GM23338 (cell line): ENCODE measurements around the gene VBP1. TPM values are rescaled to one million over a fixed set of nuclear protein-coding genes. Genes with fewer than 3 reads are reported as not detected.

Source experiments
- ATAC-seq: fragments of 200-7000 bp; cut with Tn5 transposase; 3 replicates; pipeline ENCODE4 v1.9.1; 2020
- DNase-seq: peaks from one replicate; pipeline ENCODE4 v3.0.0-alpha.2; 2015; ENCODE audit warnings: low spot score
- H2AFZ ChIP-seq: fragments of 200-600 bp; sonication (generic); 2 replicates; pipeline ENCODE4 v1.8.0; 2016; ENCODE audit warnings: antibody characterized with exemption, mild to moderate bottlenecking, moderate library complexity
- H3F3A ChIP-seq: fragments of 200-600 bp; sonication (generic); replicated peaks from 2 replicates; pipeline ENCODE4 v1.8.0; 2017; ENCODE audit warnings: antibody characterized with exemption, mixed run types, low read depth
- H3K27ac ChIP-seq: fragments of 200-600 bp; sonication (generic); 2 replicates; pipeline ENCODE4 v1.6.1; 2016; ENCODE audit warnings: low read depth
- H3K27me3 ChIP-seq: fragments of 200-600 bp; sonication (generic); 2 replicates; pipeline ENCODE4 v1.8.0; 2016; ENCODE audit warnings: mild to moderate bottlenecking, mixed run types, moderate library complexity; ENCODE audit not compliant: insufficient read depth
- H3K36me3 ChIP-seq: fragments of 200-600 bp; sonication (generic); 2 replicates; pipeline ENCODE4 v1.8.0; 2016; ENCODE audit warnings: mild to moderate bottlenecking; ENCODE audit not compliant: insufficient read depth
- H3K4me1 ChIP-seq: fragments of 200-600 bp; sonication (generic); 2 replicates; pipeline ENCODE4 v1.8.0; 2016; ENCODE audit warnings: mild to moderate bottlenecking, moderate library complexity; ENCODE audit not compliant: insufficient read depth
- H3K4me2 ChIP-seq: fragments of 200-600 bp; sonication (generic); 2 replicates; pipeline ENCODE4 v1.7.1; 2017; ENCODE audit warnings: mixed run types
- H3K4me3 ChIP-seq: fragments of 200-600 bp; sonication (generic); 2 replicates; pipeline ENCODE4 v1.6.1; 2016; ENCODE audit warnings: mixed run types
- H3K79me2 ChIP-seq: fragments of 200-600 bp; sonication (generic); replicated peaks from 2 replicates; pipeline ENCODE4 v1.8.0; 2017; ENCODE audit warnings: mild to moderate bottlenecking; ENCODE audit not compliant: insufficient read depth
- H3K9me2 ChIP-seq: fragments of 200-600 bp; sonication (generic); 2 replicates; pipeline ENCODE4 v1.8.0; 2017; ENCODE audit not compliant: insufficient read depth
- H4K20me1 ChIP-seq: fragments of 200-600 bp; sonication (generic); replicated peaks from 2 replicates; pipeline ENCODE4 v1.8.0; 2017; ENCODE audit warnings: mild to moderate bottlenecking; ENCODE audit not compliant: insufficient read depth
- H3K27ac Mint-ChIP-seq: 2 replicates; pipeline ENCODE4 v1.8.0; 2020; ENCODE audit warnings: inconsistent platforms, mild to moderate bottlenecking, moderate library complexity, mixed read lengths
- H3K27me3 Mint-ChIP-seq: 3 replicates; pipeline ENCODE4 v1.8.0; 2022; ENCODE audit warnings: low read depth, mild to moderate bottlenecking, moderate library complexity, mixed read lengths, inconsistent platforms; ENCODE audit not compliant: insufficient read depth, poor library complexity
- H3K36me3 Mint-ChIP-seq: 3 replicates; pipeline ENCODE4 v1.8.0; 2021; ENCODE audit warnings: low read depth, mild to moderate bottlenecking, inconsistent platforms, moderate library complexity, mixed read lengths
- H3K4me1 Mint-ChIP-seq: 3 replicates; pipeline ENCODE4 v1.8.0; 2020; ENCODE audit warnings: mild to moderate bottlenecking, inconsistent platforms, mixed read lengths
- H3K4me3 Mint-ChIP-seq: 3 replicates; pipeline ENCODE4 v1.8.0; 2021; ENCODE audit warnings: moderate library complexity, mild to moderate bottlenecking, inconsistent platforms, mixed read lengths
- H3K9me3 Mint-ChIP-seq: 3 replicates; pipeline ENCODE4 v1.8.0; 2020; ENCODE audit warnings: moderate library complexity, mild to moderate bottlenecking, inconsistent platforms, mixed read lengths
- CREB1 ChIP-seq: fragments of 250-450 bp; sonication (Bioruptor Pico); IDR thresholded peaks from 2 replicates; pipeline ENCODE4 v1.5.0; 2020; ENCODE audit warnings: low read depth, mild to moderate bottlenecking, moderate library complexity
- CTCF ChIP-seq, 2 experiments: fragments of 200-600 bp in 1 of 2; sonication (generic) in 1 of 2; conservative IDR thresholded peaks; 2 replicates each; pipeline versions ENCODE4 v1.5.1 to v1.6.1; 2016 to 2017; ENCODE audit warnings: antibody characterized with exemption in 2 of 2, low read depth in 2 of 2, mild to moderate bottlenecking in 2 of 2, moderate library complexity in 1 of 2
- ETS1 ChIP-seq: IDR thresholded peaks from 2 replicates; pipeline ENCODE4 v1.6.1; 2016; ENCODE audit warnings: antibody characterized with exemption
- EZH2 ChIP-seq: fragments of 200-600 bp; sonication (generic); IDR thresholded peaks from one replicate; pipeline ENCODE4 v1.8.0; 2017; ENCODE audit warnings: antibody characterized with exemption, mild to moderate bottlenecking, low read depth; ENCODE audit not compliant: unreplicated experiment
- EZH2phosphoT487 ChIP-seq: fragments of 200-600 bp; sonication (generic); IDR thresholded peaks from one replicate; pipeline ENCODE4 v1.8.1; 2018; ENCODE audit warnings: antibody characterized with exemption; ENCODE audit not compliant: unreplicated experiment
- JUNB ChIP-seq: IDR thresholded peaks from one replicate; pipeline ENCODE4 v1.6.1; 2016; ENCODE audit warnings: antibody characterized with exemption; ENCODE audit not compliant: unreplicated experiment
- NANOG ChIP-seq: IDR thresholded peaks from 2 replicates; pipeline ENCODE4 v1.6.1; 2016; ENCODE audit warnings: antibody characterized with exemption, borderline replicate concordance
- POLR2AphosphoS5 ChIP-seq: IDR thresholded peaks from 2 replicates; pipeline ENCODE4 v1.6.1; 2016; ENCODE audit warnings: antibody characterized with exemption, low read depth
- REST ChIP-seq: IDR thresholded peaks from one replicate; pipeline ENCODE4 v1.6.1; 2018; ENCODE audit warnings: antibody characterized with exemption; ENCODE audit not compliant: unreplicated experiment
- STAT1 ChIP-seq: IDR thresholded peaks from one replicate; pipeline ENCODE4 v1.6.1; 2016; ENCODE audit warnings: antibody characterized with exemption; ENCODE audit not compliant: unreplicated experiment
- ZNF114 ChIP-seq: fragments of 250-450 bp; sonication (Bioruptor Pico); IDR thresholded peaks from 2 replicates; pipeline ENCODE4 v1.5.0; 2020; ENCODE audit warnings: mild to moderate bottlenecking, moderate library complexity
- ZNF331 ChIP-seq: fragments of 250-450 bp; sonication (Bioruptor Pico); IDR thresholded peaks from 2 replicates; pipeline ENCODE4 v1.5.0; 2020; ENCODE audit warnings: low read depth, mild to moderate bottlenecking, moderate library complexity
- ZNF462 ChIP-seq: fragments of 250-450 bp; sonication (Bioruptor Pico); IDR thresholded peaks from 2 replicates; pipeline ENCODE4 v1.5.0; 2020; ENCODE audit warnings: mild to moderate bottlenecking, moderate library complexity
- polyA plus RNA-seq: library from polyadenylated mRNA; unstranded; fragments of >200 nt; fragmentation: Nextera tagmentation; extraction: Ambion mirVana; gene quantifications from 2 replicates; pipeline ENCODE4 v1.2.1, GENCODE V29; 2016
- total RNA-seq: library from RNA; depleted of rRNA; stranded (reverse); fragments of >200 nt; shearing (Covaris generic); gene quantifications from 2 replicates; pipeline ENCODE4 v1.2.3, GENCODE V29; 2014

The VBP1 gene
- total and polyA plus RNA-seq, 2 experiments from 2014 or later, result 62.5 to 84.4 TPM

GRCh38 chrX:155221351-155221750 is 5.1 kb downstream of the VBP1 start:
- ATAC-seq, result no peak
- peaks cover 3% of the 10 kb centered on the region; the same call in 1 of the 2 replicates for H4K20me1 ChIP-seq
- H3K27me3 ChIP-seq, result no peaks in the 10 kb centered on the region
- no peak overlapping the region for H3K27ac ChIP-seq
- H3K4me2 ChIP-seq, result no peak overlapping the region
- no peak overlapping the region for H2AFZ ChIP-seq
- no peaks in the 10 kb centered on the region; the same call in 1 of the 2 replicates for H3K36me3 ChIP-seq
- no peaks in the 10 kb centered on the region for H3K9me2 ChIP-seq
- H3F3A ChIP-seq, result no peaks in the 10 kb centered on the region
- 0 out of 2 replicates have a peak, but pooled peaks cover 3% of the 10 kb centered on the region for H3K4me1 ChIP-seq
- no peaks in the 10 kb centered on the region for H3K27me3 Mint-ChIP-seq
- peaks cover 40% of the 10 kb centered on the region for H3K79me2 ChIP-seq
- H3K36me3 Mint-ChIP-seq, result peaks cover 55% of the 10 kb centered on the region
- H3K4me1 Mint-ChIP-seq, result peaks cover 12% of the 10 kb centered on the region; the same call in 1 of the 3 replicates
- no peak overlapping the region for H3K27ac Mint-ChIP-seq
- no peak overlapping the region for H3K4me3 Mint-ChIP-seq
- DNase-seq, result no peak
- H3K9me3 Mint-ChIP-seq, result peaks cover 14% of the 10 kb centered on the region
- H3K4me3 ChIP-seq, result no peak overlapping the region
- no peak for TF ChIP-seq ZNF462 (CRISPR knock-in tag)
- TF ChIP-seq REST, result no peak
- TF ChIP-seq CREB1 (CRISPR knock-in tag), result no peak
- TF ChIP-seq NANOG, result no peak
- TF ChIP-seq POLR2AphosphoS5, result no peak
- TF ChIP-seq JUNB, result no peak
- no peak for TF ChIP-seq STAT1
- TF ChIP-seq ETS1, result no peak
- no peak for TF ChIP-seq EZH2phosphoT487
- TF ChIP-seq CTCF (conservative IDR thresholded peaks at IDR 0.05; ENCODE audit: low read depth in 2 of 2), result no peak
- no peak for TF ChIP-seq ZNF331 (CRISPR knock-in tag)
- TF ChIP-seq ZNF114 (CRISPR knock-in tag), result no peak
- TF ChIP-seq EZH2, result no peak
